ENCODE measurements around the gene BCL2L13.

- no peak for TF ChIP-seq CTCF (IDR thresholded peaks at IDR 0.05)
- TF ChIP-seq POLR2A (IDR thresholded peaks at IDR 0.05): no peak
Observed at GRCh38 chr22:17641269-17641668, 2.7 kb downstream of the BCL2L13 start.
